Measurements from ENCODE around the gene FAM171A1.

The FAM171A1 gene

GRCh38 chr10:15373199-15373598, 2.1 kb upstream of the FAM171A1 start:
- no peak for DNase-seq (ENCODE audit: low spot score)

GRCh38 chr10:15370212-15370855, 755 bp downstream of the FAM171A1 start:
- DNase-seq (ENCODE audit: low spot score), result no peak

GRCh38 chr10:15369256-15370211, 1.6 kb downstream of the FAM171A1 start:
- DNase-seq (ENCODE audit: low spot score), result no peak

- no peak for DNase-seq (ENCODE audit: low spot score)
These were observed 2.8 kb downstream of the FAM171A1 start for GRCh38 chr10:15368101-15368855.

GRCh38 chr10:15367296-15368085, 3.6 kb downstream of the FAM171A1 start:
- DNase-seq (ENCODE audit: low spot score), result no peak

GRCh38 chr10:15365692-15366091, 5.4 kb downstream of the FAM171A1 start:
- DNase-seq (ENCODE audit: low spot score), result no peak

GRCh38 chr10:15364001-15364400, 7.1 kb downstream of the FAM171A1 start:
- DNase-seq (ENCODE audit: low spot score), result no peak

GRCh38 chr10:15363031-15363430, 8.1 kb downstream of the FAM171A1 start:
- DNase-seq (ENCODE audit: low spot score), result no peak

GRCh38 chr10:15361131-15361530, 10.0 kb downstream of the FAM171A1 start:
- no peak for DNase-seq (ENCODE audit: low spot score)

GRCh38 chr10:15360566-15360965, 10.5 kb downstream of the FAM171A1 start:
- no peak for DNase-seq (ENCODE audit: low spot score)

- no peak for DNase-seq (ENCODE audit: low spot score)
These were observed 17.5 kb downstream of the FAM171A1 start for GRCh38 chr10:15353471-15354017.

- no peak for DNase-seq (ENCODE audit: low spot score)
These were observed 18.3 kb downstream of the FAM171A1 start for GRCh38 chr10:15352836-15353235.

- DNase-seq (ENCODE audit: low spot score), result no peak
These were observed 18.9 kb downstream of the FAM171A1 start for GRCh38 chr10:15352201-15352600.

GRCh38 chr10:15351099-15351820, 19.8 kb downstream of the FAM171A1 start:
- DNase-seq (ENCODE audit: low spot score), result no peak

GRCh38 chr10:15349112-15349511, 22.0 kb downstream of the FAM171A1 start:
- DNase-seq (ENCODE audit: low spot score), result no peak

- no peak for DNase-seq (ENCODE audit: low spot score)
These were observed 22.5 kb downstream of the FAM171A1 start for GRCh38 chr10:15348579-15348978.

GRCh38 chr10:15347150-15347549, 23.9 kb downstream of the FAM171A1 start:
- DNase-seq (ENCODE audit: low spot score), result no peak

- no peak for DNase-seq (ENCODE audit: low spot score)
These were observed 24.5 kb downstream of the FAM171A1 start for GRCh38 chr10:15346440-15347141.

GRCh38 chr10:15345450-15345849, 25.6 kb downstream of the FAM171A1 start:
- no peak for DNase-seq (ENCODE audit: low spot score)

- DNase-seq (ENCODE audit: low spot score), result peak; percentile 72
These were observed 26.2 kb downstream of the FAM171A1 start for GRCh38 chr10:15344876-15345285.

Measured in SW480 (cell line).